Measurements from ENCODE around the gene SPATS2. TPM values are rescaled to one million over a fixed set of nuclear protein-coding genes. Genes with fewer than 3 reads are reported as not detected.

The SPATS2 gene
- total RNA-seq, 4 donors from 2014 or later, result 14.0 to 26.5 (median 19.6) TPM

DNA sequence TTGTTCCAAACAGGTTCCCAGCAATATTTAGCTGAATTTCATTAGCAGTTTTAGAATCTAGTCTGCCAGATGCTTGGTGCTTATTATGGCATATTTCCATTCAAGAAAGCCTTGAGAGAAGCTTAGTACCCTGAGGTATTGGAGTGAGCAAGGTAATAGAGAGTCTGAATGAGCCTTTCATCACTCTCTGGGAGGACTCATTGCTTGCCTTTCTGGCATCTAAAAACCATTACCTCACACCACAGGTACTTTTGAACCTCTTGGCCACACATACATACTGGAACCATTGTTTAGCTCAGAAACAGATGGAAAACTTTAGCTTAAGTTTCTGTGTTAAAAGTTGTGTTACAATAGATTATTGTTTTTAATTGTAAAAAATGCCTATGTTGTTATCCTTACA, 144.1 kb downstream of the SPATS2 start:
- intact Hi-C loops (cut with DNase I; ENCODE audit: low total_unique reads), result loop anchor here (5.0 kb wide), 1 partner anchor 154 kb away; no protein-coding TSS in a partner anchor
- TF ChIP-seq POLR2A (IDR thresholded peaks at IDR 0.05), result no peak
- TF ChIP-seq, protein P1, sequence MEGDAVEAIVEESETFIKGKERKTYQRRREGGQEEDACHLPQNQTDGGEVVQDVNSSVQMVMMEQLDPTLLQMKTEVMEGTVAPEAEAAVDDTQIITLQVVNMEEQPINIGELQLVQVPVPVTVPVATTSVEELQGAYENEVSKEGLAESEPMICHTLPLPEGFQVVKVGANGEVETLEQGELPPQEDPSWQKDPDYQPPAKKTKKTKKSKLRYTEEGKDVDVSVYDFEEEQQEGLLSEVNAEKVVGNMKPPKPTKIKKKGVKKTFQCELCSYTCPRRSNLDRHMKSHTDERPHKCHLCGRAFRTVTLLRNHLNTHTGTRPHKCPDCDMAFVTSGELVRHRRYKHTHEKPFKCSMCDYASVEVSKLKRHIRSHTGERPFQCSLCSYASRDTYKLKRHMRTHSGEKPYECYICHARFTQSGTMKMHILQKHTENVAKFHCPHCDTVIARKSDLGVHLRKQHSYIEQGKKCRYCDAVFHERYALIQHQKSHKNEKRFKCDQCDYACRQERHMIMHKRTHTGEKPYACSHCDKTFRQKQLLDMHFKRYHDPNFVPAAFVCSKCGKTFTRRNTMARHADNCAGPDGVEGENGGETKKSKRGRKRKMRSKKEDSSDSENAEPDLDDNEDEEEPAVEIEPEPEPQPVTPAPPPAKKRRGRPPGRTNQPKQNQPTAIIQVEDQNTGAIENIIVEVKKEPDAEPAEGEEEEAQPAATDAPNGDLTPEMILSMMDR (IDR thresholded peaks at IDR 0.05), result no peak
- no peak for DNase-seq (ENCODE audit: low spot score in 2 of 2)
- H3K4me3 ChIP-seq (ENCODE audit: low read depth, poor library complexity, severe bottlenecking), result no peak overlapping the region

DNA sequence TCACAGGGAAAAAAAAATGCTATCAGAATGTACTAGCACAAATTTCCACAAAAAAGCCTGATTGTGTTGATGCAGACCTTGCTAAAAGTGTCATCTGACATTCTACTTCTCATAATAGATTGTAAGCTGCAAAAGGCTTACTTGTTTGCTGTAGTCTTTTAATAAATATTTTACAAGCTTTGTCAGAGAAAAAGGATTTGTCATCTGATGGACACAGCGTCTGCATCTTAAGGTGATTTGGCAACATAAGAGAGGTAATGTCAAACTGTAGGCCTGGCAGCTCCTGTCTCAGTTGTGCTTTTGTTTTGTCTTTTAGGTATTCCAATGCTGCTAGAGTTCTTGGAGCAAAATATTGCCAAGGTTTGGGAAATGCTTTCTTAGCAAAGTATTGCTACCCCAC, 145.3 kb downstream of the SPATS2 start:
- intact Hi-C loops (cut with DNase I; ENCODE audit: low total_unique reads), result loop anchor here (5.0 kb wide), 1 partner anchor 155 kb away; no protein-coding TSS in a partner anchor
- WGBS, 2 donors, result 65 to 72% methylated on average over 1 of the region's 1 CpG

DNA sequence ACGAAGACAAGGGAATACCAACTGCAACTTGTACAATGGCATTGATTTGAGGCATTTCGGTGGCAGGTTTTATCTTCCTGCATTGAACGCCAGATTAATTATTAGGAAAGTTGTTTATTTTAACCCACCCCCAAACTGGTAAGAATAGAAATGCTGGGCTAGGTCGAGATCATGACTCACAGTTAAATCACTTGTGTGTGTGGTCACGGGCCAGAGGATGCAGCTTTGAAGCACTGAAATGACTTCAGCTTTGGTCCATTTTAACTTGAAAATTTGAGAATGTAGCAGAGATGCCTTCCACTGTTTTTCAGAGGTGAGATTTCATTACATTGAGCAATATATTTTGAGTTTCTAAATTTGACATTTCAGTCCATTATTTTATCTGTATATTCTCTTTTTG, 148.0 kb downstream of the SPATS2 start:
- DNase-seq (ENCODE audit: low spot score in 2 of 2), result no peak
- 80 to 83% methylated on average over 5 of the region's 5 CpGs for WGBS, 2 donors
- H3K4me3 ChIP-seq (ENCODE audit: low read depth, poor library complexity, severe bottlenecking), result no peak overlapping the region
- TF ChIP-seq, protein P1 (IDR thresholded peaks at IDR 0.05), result no peak
- no peak for TF ChIP-seq POLR2A (IDR thresholded peaks at IDR 0.05)
- intact Hi-C loops (cut with DNase I; ENCODE audit: low total_unique reads), result no loop called here

More for the DNA sequence above, 145.3 kb downstream of the SPATS2 start:
- H3K4me3 ChIP-seq (ENCODE audit: low read depth, poor library complexity, severe bottlenecking), result no peak overlapping the region
- TF ChIP-seq, protein P1 (IDR thresholded peaks at IDR 0.05), result no peak
- no peak for TF ChIP-seq POLR2A (IDR thresholded peaks at IDR 0.05)
- DNase-seq (ENCODE audit: low spot score in 2 of 2), result no peak

DNA sequence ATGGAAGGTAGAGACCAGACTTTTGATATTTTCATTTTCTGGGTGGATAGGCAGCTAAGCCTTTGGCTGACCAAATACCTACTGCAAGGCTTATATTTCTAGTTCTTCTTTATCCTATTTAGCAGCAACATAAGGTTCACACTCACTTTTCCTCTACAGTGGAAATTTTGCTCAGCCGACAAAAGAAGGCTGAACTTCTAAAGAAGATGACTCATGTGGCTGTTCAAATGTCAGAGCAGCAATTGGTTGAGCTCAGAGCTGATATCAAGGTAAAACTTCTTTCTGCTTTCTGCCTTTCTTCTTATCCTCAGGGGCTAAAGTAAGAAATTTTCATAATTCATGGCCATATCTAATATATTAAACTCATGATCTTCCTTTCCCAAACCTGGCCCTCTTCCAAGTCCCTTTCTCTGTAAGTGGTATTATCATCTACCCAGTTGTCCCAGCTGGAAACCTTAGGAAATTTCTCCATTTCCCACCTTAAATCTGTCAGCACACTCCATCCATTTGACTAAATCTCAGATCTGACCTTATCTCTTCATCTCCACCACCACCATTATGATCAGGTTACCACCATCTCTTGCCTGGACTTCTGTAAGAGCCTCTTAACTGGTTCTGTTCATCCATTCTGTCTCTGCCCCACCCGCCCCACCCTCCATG, 151.8 kb downstream of the SPATS2 start:
- intact Hi-C loops (cut with DNase I; ENCODE audit: low total_unique reads), result no loop called here
- WGBS, 2 donors, result 79% methylated on average over 2 of the region's 2 CpGs
- no peak overlapping the region for H3K4me3 ChIP-seq (ENCODE audit: low read depth, poor library complexity, severe bottlenecking)
- TF ChIP-seq, protein P1 (IDR thresholded peaks at IDR 0.05), result no peak
- no peak for TF ChIP-seq POLR2A (IDR thresholded peaks at IDR 0.05)
- DNase-seq (ENCODE audit: low spot score in 2 of 2), result no peak

DNA sequence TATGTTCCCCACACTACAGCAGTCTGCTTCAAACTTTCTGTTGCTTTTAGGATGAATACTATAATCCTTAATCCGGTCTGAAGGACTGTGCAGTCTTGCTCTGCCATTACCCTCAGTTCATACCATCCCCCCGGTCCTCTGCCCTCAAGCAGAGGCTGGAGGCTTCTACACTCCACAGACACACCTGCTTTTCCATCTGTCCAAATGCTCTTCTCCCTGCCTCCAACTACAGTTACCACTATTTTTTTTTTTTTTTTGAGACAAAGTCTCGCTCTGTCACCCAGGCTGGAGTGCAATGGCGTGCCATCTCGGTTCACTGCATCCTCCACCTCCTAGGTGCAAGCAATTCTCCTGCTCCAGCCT, 152.3 kb downstream of the SPATS2 start:
- no peak for DNase-seq (ENCODE audit: low spot score in 2 of 2)
- 99% methylated on average over 5 of the region's 5 CpGs for WGBS, 2 donors
- no peak overlapping the region for H3K4me3 ChIP-seq (ENCODE audit: low read depth, poor library complexity, severe bottlenecking)
- intact Hi-C loops (cut with DNase I; ENCODE audit: low total_unique reads), result no loop called here
- TF ChIP-seq, protein P1 (IDR thresholded peaks at IDR 0.05), result no peak
- TF ChIP-seq POLR2A (IDR thresholded peaks at IDR 0.05), result no peak

DNA sequence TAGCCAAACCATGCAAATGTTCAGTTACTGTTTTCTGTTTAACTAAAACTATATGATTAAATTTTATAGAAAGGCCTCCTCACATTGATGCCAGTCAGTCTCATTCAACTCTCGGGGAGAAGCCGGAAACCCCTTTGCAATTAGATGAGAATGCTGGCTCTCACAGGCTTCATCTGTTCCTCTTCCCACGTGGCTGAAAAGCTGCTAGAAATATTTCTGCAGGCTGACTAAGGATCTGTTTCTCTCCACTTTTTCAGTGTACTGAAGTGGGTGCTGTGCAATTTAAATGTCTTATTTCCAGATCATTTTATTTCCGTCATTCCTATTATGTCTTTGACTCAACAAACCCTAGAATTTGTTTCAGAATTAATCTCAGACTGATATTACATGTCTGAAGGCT, 154.1 kb downstream of the SPATS2 start:
- intact Hi-C loops (cut with DNase I; ENCODE audit: low total_unique reads), result no loop called here
- WGBS, 2 donors, result 94 to 95% methylated on average over 4 of the region's 4 CpGs
- DNase-seq (ENCODE audit: low spot score in 2 of 2), result no peak
- no peak for TF ChIP-seq POLR2A (IDR thresholded peaks at IDR 0.05)
- TF ChIP-seq, protein P1 (IDR thresholded peaks at IDR 0.05), result no peak
- H3K4me3 ChIP-seq (ENCODE audit: low read depth, poor library complexity, severe bottlenecking), result no peak overlapping the region

Measured in lower leg skin (tissue), 4 donors.